Measurements from ENCODE around the gene COL5A1.

COL5A1 gene

DNA sequence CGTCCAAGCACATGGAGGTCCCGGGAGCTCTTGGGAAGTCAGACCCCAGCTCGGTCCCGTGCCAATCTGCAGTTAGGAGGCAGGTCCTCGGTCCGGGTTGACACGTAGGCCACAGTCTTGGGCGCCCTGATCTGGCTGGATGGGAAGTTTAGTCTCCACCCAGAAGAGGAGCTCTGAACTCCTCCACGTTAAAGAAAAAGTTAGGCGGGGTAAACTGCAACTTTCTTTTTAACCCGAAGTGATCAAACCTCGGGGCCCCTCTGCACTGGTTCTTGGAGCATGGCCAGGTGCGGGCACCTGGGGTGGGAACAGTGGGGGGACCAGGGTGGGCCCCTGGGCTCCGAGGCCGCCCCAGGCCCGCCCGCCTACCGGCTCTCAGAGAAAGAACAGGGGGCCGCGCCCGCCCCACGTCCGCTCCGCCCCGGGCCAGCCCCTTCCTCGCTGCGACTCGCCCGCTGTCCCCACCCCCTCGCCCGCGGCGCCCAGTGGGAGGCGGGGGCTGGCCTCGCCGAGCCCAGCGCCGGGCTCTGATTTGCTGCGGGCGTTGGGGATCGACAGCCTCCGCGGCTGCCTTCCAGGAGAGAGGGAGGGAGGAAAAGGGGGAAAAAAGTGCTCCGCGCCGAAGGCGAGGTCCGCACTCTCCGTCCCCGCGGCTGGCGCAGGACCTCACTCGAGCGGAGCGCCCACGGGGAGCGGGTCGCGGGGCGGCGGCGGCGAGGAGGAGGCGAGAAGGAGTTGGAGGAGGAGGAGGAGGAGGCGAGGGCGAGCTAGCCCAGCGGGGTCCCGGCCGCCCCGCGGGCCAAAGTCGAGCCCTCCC lies at the start of gene COL5A1:
TSS of gene COL5A1 (plus strand) at position 631 of the 817 bp plus-strand sequence. CDS start 385 bp downstream, outside the sequence.
- in situ Hi-C loops (cut with MboI; ENCODE audit: low sequenced_read_pairs): no loop called here

DNA sequence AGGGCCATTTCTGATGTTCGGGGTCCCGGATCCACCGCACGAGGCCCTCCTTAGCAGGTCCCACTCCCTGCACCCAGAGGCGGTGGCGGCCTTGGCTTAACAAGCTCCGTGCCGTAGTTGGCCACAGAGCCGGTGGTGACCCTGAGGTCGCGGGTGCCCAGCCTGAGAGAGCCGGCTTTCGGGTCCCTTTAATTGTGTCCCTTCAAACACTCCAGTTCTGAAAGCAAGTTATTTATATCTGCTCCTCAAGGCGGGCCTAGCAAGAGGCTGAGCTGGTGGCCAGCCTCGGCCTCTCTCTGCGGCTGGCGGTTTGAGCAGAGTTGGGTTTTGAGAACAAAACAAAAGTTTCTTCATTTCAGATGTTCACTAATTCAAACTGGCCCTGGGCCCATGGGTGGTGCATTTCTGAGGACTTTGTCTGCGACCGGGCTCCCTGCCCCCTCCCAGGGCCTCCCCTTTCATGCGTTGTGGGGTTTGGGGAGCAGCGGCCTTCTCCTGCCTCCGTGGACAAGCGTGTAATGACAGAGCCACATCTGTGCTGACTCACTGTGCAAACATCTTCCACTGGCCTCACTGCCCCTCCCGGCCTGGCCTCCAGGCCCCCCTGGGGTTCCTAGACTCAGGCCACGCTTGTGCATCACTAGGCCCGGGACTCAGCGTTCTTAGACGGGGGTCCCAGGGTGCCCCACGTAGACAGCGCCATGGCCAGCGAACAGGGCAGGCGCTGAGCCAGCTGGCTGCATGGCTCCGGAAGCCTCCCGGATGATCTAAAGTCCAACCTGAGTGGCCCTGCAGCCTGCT lies 49.4 kb upstream of the COL5A1 start:
- in situ Hi-C loops (cut with MboI; ENCODE audit: low sequenced_read_pairs): no loop called here

DNA sequence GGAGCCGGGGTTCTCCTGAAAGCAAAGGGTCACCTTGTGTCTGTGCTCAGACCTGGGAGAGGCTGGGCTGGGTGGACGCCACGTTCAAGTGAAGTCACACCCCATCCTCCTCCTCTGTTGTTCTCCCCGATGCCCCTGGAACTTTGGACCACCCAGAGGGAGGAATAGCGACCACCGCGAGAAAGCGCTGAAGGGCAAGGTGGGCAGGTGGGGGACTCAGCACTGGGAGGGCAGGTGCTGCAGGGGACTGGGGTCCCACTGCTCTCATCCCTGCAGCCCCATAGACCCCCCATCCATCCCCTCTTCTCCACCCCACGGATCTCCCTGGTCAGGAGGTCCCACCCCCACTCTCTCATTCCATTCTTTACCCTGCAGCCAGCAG lies 48.8 kb upstream of the COL5A1 start:
- in situ Hi-C loops (cut with MboI; ENCODE audit: low sequenced_read_pairs): no loop called here

DNA sequence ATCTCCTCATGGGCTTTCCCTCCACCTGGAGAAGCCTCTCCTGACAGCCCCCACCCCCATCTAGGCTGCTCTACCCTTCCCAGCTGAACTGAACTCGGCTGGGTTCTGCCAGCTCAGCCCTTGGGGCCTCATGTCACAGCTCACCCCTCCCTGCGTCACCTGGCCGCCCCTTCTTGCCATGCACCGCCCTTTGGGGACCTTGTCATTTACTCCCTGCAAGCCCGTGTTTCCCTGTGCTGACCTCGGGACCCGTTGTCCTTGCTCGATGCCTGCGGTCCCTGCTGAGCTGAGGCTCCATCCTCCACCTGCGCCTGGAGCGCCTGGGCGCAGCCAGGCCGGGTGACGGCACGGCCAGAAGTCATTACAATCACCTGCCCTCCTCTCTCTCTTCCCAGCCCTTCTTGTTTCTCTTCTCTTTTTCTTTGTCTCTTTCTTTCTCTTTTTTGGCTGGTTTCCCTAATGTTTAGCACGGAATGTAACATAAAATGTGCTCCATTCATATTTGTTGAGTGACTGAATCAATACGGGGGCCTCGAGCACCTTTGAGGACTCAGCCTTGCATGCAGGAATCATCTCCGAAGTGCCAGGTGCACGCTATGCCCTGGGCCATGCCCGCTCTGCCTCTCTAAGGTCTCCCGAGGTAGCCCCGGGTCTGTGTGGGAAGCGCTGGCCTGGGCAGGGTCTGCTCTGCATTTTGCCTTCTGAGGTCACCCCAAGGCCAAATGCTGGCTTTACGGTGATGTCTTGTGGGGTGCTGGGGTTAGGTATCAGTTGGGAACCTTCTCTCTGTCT lies 48.1 kb upstream of the COL5A1 start:
- in situ Hi-C loops (cut with MboI; ENCODE audit: low sequenced_read_pairs): no loop called here

DNA sequence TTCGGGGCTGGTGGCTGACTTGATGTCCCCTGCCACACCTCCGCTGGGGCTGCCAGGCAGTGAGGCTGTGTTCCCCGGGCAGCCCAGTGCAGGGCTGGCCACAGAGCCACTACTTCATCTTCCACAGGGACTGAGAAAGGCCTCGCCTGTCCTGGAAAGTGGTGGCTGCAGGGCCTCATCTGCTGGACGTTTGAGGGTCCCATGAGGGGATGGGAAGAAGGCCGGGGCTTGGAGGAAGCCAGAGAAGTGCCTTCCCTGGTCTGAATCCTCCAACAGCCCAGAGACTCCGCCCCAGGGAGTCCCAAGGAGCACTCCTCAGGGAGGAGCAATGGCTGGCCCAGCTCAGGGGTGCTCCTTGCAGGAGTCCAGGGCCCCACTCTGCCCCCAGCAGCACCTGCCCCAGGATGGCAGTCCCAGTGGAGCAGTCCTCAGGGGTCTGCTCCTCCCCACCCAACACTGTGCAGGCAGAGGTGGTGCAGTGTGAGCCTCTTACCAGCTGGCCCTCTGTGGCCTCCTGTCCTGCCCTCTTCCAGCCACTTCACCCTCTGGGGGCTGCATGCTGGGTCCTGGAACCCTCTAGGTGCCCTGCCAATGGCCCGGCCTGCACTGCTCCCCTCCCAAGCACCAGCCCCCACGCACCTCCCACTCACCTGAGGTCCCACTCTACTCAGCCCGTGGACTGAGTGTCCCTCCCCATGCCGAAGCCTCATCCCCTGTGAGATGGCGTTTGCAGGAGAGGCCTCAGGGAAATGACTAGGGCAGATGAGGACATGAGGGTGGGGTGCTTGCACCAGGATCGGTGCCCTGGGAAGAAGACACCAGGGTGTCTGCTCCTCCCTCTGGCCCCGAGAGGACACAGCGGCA lies 47.3 kb upstream of the COL5A1 start:
- in situ Hi-C loops (cut with MboI; ENCODE audit: low sequenced_read_pairs): no loop called here

DNA sequence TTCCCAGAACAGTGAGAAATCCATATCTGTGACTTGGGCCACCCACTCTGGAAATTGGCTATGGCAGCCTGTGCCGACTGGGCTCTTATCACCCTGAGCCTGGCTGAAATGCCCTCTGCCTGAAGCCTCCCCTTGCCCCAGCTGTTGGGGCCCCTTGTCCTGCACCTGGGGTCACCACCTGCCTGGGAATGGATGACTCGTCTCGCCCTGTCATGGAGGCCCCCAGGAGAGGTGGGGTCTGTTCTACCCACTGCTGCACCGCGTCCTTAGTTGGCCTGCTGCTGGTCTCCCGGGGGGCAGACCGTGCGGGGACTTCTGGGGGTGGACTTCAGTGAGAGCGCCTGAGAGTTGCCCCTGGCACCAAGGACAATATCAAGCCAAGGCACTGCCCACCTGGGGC lies 46.6 kb upstream of the COL5A1 start:
- in situ Hi-C loops (cut with MboI; ENCODE audit: low sequenced_read_pairs): no loop called here

DNA sequence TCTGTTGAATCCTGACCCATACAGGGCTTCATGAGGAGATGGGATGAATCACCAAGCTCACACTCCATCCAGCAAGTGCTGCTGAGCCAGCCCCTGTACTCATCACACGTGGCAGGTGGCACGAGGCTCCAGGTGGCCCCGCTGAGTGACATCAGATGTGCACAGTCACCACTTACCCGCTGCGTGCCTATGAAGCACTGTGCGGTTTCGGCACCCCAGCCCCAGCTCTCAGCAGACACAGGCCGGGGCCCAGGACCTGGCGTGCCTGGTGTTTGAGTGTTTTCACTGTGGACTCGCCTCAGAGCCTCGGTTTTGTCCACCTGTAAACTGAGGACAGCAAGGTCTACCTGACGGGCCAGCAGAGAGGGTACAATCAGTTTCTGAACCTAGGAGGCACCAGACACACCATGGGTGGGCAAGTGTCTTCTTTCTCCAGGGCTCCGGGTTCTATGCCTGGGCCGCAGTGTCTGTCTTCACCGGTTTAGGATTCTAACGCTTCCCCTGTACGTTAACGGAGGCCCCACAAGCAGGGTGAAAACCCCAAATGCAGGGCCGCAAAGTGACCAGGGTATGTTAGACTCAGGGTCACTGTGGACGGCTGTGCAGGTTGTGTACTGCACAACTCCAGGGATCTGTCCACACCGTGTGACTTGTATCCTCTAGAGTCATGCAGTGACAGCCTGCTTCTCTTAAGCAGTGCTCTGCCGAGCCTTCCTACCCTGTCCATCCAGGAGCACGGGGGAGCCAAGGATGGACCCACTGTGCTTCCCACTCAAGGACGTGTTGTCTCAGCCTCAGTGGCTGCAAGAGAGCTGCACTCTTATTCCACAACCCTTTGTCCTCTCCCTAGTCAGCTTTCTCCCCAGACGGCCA lies 44.3 kb upstream of the COL5A1 start:
- in situ Hi-C loops (cut with MboI; ENCODE audit: low sequenced_read_pairs): no loop called here

DNA sequence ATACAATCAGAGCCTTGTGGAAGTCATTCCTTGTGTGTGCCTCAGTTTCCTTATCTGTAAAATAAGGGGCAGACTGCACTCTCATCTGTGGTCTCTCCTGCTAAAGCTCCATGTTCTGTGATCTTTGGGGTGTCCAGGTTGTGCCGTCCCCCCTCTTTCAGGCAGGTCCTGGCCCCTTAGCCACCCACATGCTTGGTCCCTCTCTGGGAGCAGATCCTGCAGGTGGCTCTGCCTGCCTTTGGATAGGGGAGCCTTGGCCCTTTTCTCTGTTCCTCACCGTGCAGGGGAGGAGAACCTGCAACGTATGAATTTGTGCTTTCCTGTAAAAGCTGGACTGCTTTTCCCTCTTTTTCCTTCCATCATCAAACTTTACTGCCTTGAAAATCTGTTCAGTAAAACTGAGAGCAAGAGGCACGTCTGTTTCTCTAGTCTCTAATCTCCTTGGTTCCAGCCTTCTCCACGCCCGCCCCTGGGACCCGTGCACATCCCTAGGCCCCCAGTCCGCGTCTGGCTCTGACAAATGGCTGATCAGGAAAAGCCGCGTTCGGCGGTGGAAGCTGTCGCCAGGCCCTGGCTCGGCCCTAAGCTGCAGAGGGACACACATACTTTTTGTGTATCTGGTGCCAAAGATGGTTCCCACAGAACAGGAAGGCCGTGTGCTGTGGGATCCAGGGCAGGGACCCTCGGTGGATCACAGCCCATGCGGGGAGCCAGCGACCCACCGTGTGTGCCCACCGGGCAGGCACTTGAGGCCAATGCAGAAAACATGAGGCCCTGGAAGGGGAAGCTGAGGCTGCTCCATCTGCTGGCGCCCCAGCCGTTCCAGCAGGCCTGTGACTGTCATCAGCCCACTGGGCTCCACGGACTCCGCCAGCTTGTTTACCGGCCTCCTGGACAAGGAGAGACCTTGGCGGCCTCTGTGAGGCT lies 43.4 kb upstream of the COL5A1 start:
- in situ Hi-C loops (cut with MboI; ENCODE audit: low sequenced_read_pairs): no loop called here

DNA sequence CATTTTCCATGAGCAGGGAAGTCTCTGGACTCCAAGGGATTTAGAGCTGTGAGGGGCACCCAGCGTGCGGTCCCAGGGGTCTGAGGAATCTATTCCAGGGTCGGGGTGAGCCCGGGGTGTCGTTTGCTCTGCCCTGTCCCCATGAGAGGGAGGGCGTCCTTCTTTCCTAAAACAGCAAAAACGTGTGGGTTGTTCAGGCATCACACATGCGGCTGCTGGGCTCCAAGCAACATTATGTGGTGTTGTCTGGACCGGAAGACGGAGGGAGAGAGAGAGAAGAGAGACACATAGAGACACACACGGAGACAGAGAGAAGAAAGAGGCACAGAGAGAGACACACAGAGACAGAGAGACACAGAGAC lies 42.7 kb upstream of the COL5A1 start:
- in situ Hi-C loops (cut with MboI; ENCODE audit: low sequenced_read_pairs): no loop called here

DNA sequence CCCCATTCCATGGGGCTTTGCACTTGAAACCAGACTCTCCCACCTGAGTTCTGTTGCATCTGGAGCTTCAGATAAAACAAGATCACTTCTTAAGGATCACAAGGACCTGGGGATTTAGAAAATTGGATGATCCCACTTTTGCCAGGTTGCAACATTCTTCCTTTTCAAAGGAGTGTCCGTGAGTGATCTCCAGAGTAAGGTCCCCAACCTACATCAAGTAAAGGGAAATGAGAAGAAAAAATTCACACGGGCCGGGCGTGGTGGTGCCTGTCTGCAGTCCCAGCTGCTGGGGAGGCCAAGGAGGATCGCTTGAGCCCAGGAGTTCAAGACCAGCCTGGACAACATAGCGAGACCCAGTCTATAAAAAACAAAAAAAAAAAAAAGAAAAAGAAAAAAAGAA lies 41.2 kb upstream of the COL5A1 start:
- in situ Hi-C loops (cut with MboI; ENCODE audit: low sequenced_read_pairs): no loop called here

DNA sequence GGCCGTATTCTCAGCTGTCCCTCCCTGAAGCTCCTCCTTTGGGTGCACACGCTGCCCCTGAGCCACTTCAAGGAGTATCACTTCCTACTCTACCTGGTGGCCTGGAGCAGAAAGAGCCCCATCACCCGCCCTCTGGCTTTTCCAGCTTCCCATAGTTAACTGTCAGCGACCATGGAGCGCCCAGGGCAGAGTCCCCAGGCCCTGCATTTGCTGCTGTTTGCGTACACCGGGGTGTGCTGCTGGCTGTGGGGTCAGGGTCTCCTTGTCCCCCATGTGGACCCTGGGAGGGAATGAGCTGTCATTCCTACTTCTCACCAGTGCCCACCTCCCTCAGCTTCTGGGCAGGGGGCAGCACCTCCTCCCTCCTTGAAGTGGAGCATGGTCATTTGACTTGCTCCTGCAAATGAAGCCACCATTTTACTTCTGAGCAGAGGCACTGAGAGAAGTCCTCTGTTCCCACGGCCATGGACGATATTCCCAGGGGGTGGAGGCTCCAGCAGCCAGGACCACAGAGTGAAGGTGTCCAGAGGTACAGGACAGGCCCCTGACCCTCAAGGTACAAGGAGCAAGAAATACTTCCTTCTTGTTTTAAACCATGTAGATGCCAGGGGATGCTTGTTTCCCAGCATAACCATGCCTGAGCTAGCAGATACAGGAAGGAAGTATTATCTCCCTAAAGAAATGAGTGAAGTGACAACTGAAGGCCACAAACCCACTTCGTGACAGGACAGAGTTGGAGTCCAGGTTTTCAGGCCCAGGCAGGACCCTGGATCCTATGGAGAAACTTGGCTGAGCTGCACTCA lies 40.6 kb upstream of the COL5A1 start:
- in situ Hi-C loops (cut with MboI; ENCODE audit: low sequenced_read_pairs): no loop called here

DNA sequence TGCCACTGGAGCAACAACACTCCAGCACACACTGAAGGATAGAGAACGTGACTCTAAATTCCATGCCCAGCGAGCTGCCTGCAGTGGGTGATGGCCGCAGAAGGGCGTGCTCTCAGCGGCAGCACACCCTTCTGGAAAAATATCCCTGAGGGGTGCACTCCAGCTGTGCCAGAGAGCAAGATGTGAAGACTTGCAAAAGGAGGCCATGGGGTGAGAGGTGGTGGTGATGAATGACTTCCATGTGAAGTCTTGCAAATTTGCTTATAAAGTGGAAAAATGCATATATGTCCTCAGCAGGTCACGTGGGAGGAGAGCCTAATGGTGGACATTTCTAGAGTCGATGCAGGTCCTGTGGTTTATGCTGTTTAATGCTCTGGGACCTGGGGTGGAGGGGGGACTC lies 39.8 kb upstream of the COL5A1 start:
- in situ Hi-C loops (cut with MboI; ENCODE audit: low sequenced_read_pairs): no loop called here

DNA sequence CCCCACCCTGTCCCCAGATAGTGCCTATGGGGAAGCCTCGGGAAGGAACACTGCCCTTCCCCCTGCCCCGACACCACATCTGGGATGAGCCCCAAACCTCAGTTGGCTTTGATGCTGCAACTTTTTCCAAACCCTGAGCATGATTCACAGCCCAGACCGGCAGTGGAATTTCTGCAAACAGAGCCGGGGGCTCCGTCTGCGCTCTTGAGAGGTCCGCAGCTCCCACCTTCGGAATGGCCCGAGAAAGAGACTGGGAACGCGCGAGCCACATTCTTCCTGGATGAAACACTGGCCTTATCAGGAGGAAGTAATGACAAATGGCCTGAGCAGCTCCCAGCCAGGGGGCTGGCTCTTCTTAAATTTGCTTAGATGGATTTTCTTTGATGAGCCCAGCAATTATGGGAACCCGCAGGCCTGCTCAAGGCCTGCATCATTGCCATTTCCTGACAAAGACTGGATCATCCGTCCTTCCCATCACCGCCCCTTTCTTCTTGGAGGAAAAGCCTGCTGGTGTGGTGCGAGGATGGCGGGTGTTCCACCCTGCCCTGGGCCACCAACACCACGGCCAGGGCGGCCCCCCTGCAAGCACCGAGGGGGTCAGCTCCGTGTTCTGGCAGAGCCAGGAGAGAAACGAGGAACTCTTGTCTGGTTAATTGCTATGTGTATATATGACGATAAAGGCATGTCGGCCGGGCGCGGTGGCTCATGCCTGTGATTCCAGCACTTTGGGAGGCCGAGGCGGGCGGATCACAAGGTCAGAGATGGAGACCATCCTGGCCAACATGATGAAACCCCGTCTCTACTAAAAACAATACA lies 38.8 kb upstream of the COL5A1 start:
- in situ Hi-C loops (cut with MboI; ENCODE audit: low sequenced_read_pairs): no loop called here

DNA sequence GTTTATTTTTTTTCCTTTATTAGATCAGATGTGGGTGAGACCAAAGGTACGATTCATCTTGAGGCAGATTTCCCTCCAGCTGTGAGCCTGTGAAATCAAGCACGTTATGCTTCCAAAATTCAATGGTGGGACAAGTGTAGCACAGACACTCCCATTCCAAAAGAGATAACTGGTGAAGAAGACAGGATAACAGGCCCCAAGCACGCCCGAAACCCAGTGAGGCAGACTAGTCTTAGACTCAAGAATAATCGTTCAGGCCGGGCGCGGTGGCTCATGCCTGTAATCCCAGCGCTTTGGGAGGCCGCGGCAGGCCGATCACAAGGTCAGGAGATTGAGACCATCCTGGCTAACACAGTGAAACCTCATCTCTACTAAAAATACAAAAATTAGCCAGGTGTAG lies 36.8 kb upstream of the COL5A1 start:
- in situ Hi-C loops (cut with MboI; ENCODE audit: low sequenced_read_pairs): no loop called here

DNA sequence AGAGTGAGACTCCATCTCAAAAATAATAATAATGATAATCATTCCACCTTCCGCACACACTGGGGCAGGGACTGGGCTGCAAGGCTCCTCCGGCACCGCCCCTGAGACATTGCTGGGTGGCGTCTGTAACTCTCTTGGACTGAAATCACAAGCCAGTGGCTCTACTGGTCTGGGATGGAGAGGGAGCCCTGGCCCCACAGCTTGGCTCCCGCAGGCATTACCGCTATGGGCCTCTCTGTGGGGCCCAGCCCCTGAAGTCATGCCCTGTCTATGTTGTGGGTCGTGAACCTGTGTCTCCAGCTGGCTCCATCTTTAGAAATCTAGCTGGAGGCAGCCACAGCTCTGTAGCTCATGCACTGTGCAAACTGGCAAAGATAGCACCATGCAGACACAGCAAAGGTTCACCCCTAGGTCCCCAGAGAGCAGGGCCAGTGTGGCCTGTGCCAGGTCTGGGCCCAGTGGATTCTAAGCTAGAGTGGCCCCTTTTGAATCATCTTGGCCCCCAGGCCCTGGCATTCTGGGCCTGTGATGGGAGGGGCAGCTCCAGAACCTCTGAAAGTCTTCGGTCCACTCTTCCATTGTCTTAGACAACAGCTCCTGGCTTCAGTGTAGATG lies 36.1 kb upstream of the COL5A1 start:
- in situ Hi-C loops (cut with MboI; ENCODE audit: low sequenced_read_pairs): no loop called here

DNA sequence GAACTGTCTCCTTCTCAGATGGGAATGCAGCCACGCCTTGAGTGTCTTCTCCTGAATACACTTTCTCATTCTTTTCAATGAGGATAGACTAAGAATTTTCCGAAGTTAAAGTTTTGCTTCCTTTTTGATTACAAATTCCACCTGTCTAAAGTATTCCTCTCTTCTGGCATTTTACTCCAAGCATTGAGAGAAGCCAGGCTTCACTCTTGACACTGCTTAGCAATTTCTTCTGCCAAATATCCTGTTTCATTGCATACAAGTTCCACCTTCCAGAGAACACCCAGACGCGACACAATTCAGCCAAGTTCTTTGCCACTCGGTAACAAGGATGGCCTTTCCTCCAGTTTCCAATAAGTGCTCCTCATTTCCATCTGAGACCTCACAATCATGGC lies 35.6 kb upstream of the COL5A1 start:
- in situ Hi-C loops (cut with MboI; ENCODE audit: low sequenced_read_pairs): no loop called here

All from HL-60/S4 (cell line).